HCT116 (cell line): Measurements from ENCODE around the gene ZNF396.

Experiments used
- CBX3 ChIP-seq: IDR thresholded peaks from 2 replicates; pipeline ENCODE4 v1.6.1; 2012; ENCODE audit warnings: low read depth
- CEBPB ChIP-seq: IDR thresholded peaks from 2 replicates; pipeline ENCODE4 v1.6.1; 2012; ENCODE audit warnings: low read depth
- EGR1 ChIP-seq: IDR thresholded peaks from 2 replicates; pipeline ENCODE4 v1.6.1; 2012; ENCODE audit warnings: low read depth
- EZH2 ChIP-seq: fragments of 200-600 bp; sonication (generic); IDR thresholded peaks from 2 replicates; pipeline ENCODE4 v1.6.1; 2017; ENCODE audit warnings: antibody characterized with exemption, mixed run types
- EZH2phosphoT487 ChIP-seq: fragments of 200-600 bp; IDR thresholded peaks from 2 replicates; pipeline ENCODE4 v1.6.1; 2018; ENCODE audit warnings: antibody characterized with exemption, borderline replicate concordance
- FOSL1 ChIP-seq: IDR thresholded peaks from 2 replicates; pipeline ENCODE4 v1.6.1; 2012; ENCODE audit warnings: low read depth
- JUND ChIP-seq: IDR thresholded peaks from 2 replicates; pipeline ENCODE4 v1.6.1; 2012
- POLR2A ChIP-seq: IDR thresholded peaks from 2 replicates; pipeline ENCODE4 v1.7.0; 2011; ENCODE audit warnings: borderline replicate concordance; ENCODE audit not compliant: insufficient read depth, insufficient read length; ENCODE audit errors: extremely low read depth
- RAD21 ChIP-seq: IDR thresholded peaks from 2 replicates; pipeline ENCODE4 v1.6.1; 2012; ENCODE audit warnings: low read depth, mild to moderate bottlenecking
- YY1 ChIP-seq: IDR thresholded peaks from 2 replicates; pipeline ENCODE4 v1.6.1; 2011; ENCODE audit warnings: low read length, low read depth, moderate library complexity, mild to moderate bottlenecking; ENCODE audit not compliant: insufficient replicate concordance; ENCODE audit errors: extremely low read depth
- TF ChIP-seq, protein P1 (sequence below), 3 experiments: fragments of 200-600 bp in 1 of 3; sonication (generic) in 1 of 3; IDR thresholded peaks in 2 of 3; conservative IDR thresholded peaks in 1 of 3; 2 replicates each; pipeline ENCODE4 v1.5.1; 2012 to 2017; ENCODE audit warnings: low read depth in 2 of 3, low read length in 2 of 3, antibody characterized with exemption in 1 of 3, borderline replicate concordance in 1 of 3, control low read depth in 1 of 3, mild to moderate bottlenecking in 1 of 3, mixed read lengths in 1 of 3, mixed run types in 1 of 3, moderate library complexity in 1 of 3; ENCODE audit not compliant: insufficient read depth in 1 of 3
- TF ChIP-seq, protein P2 (sequence below): IDR thresholded peaks from 2 replicates; pipeline ENCODE4 v1.6.1; 2012; ENCODE audit warnings: low read depth
- TF ChIP-seq, protein P3 (sequence below): IDR thresholded peaks from 2 replicates; pipeline ENCODE4 v1.6.1; 2012

DNA sequence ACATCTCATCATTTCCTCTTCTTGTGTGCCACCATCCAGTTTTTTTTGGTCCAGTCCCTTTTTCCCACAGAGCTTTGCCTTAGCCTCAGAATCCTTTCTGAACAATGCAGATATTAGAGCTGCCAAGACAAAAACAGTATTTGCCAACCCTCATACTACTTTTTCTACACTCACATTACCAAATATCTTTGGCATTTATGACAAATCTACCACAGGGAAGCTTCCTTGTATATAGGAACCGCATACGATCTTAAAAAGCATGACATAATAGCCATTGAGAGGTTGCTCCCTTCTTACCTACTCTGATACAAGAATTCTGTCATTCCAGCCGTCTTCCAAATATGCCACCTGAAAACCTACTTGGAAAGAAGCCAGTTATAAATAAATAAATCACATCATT is 42.3 kb downstream of the ZNF396 start:
- TF ChIP-seq POLR2A: no peak
- TF ChIP-seq EZH2phosphoT487: no peak
- TF ChIP-seq, protein P1, sequence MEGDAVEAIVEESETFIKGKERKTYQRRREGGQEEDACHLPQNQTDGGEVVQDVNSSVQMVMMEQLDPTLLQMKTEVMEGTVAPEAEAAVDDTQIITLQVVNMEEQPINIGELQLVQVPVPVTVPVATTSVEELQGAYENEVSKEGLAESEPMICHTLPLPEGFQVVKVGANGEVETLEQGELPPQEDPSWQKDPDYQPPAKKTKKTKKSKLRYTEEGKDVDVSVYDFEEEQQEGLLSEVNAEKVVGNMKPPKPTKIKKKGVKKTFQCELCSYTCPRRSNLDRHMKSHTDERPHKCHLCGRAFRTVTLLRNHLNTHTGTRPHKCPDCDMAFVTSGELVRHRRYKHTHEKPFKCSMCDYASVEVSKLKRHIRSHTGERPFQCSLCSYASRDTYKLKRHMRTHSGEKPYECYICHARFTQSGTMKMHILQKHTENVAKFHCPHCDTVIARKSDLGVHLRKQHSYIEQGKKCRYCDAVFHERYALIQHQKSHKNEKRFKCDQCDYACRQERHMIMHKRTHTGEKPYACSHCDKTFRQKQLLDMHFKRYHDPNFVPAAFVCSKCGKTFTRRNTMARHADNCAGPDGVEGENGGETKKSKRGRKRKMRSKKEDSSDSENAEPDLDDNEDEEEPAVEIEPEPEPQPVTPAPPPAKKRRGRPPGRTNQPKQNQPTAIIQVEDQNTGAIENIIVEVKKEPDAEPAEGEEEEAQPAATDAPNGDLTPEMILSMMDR (IDR thresholded peaks at IDR 0.05 in 2 of 3, conservative IDR thresholded peaks at IDR 0.05 in 1 of 3; ENCODE audit: borderline replicate concordance in 1 of 3, insufficient read depth in 1 of 3, low read depth in 2 of 3, low read length in 2 of 3): no peak
- TF ChIP-seq EZH2: no peak
- TF ChIP-seq YY1: no peak
- TF ChIP-seq FOSL1: no peak
- no peak for TF ChIP-seq CBX3
- TF ChIP-seq EGR1: no peak
- TF ChIP-seq JUND: no peak
- TF ChIP-seq, protein P2, sequence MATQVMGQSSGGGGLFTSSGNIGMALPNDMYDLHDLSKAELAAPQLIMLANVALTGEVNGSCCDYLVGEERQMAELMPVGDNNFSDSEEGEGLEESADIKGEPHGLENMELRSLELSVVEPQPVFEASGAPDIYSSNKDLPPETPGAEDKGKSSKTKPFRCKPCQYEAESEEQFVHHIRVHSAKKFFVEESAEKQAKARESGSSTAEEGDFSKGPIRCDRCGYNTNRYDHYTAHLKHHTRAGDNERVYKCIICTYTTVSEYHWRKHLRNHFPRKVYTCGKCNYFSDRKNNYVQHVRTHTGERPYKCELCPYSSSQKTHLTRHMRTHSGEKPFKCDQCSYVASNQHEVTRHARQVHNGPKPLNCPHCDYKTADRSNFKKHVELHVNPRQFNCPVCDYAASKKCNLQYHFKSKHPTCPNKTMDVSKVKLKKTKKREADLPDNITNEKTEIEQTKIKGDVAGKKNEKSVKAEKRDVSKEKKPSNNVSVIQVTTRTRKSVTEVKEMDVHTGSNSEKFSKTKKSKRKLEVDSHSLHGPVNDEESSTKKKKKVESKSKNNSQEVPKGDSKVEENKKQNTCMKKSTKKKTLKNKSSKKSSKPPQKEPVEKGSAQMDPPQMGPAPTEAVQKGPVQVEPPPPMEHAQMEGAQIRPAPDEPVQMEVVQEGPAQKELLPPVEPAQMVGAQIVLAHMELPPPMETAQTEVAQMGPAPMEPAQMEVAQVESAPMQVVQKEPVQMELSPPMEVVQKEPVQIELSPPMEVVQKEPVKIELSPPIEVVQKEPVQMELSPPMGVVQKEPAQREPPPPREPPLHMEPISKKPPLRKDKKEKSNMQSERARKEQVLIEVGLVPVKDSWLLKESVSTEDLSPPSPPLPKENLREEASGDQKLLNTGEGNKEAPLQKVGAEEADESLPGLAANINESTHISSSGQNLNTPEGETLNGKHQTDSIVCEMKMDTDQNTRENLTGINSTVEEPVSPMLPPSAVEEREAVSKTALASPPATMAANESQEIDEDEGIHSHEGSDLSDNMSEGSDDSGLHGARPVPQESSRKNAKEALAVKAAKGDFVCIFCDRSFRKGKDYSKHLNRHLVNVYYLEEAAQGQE: no peak
- TF ChIP-seq CEBPB: no peak
- no peak for TF ChIP-seq RAD21
- TF ChIP-seq, protein P3, sequence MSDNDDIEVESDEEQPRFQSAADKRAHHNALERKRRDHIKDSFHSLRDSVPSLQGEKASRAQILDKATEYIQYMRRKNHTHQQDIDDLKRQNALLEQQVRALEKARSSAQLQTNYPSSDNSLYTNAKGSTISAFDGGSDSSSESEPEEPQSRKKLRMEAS: no peak
